ENCODE data around the gene CHID1. TPM values are rescaled to one million over a fixed set of nuclear protein-coding genes. Genes with fewer than 3 reads are reported as not detected.
A peak's percentile ranks its signal among the peaks of the same experiment; 100 is the strongest.

CHID1 gene
- polyA plus RNA-seq, 1 donor: 82.9 TPM

GRCh38 chr11:924406-925157 is 14.0 kb upstream of the CHID1 start:
- peak in 1 of 2 donors; percentile 30 for DNase-seq
- H3K27me3 ChIP-seq (ENCODE audit: control insufficient read depth, insufficient read depth, low read length): no peaks in the 10 kb centered on the region
- WGBS (ENCODE audit: insufficient coverage, low lambda C conversion rate): no CpG with 5 or more reads among the region's 18 CpGs
- no peak overlapping the region for H3K27ac ChIP-seq (ENCODE audit: low read length)
- H3K9me3 ChIP-seq (ENCODE audit: control insufficient read depth, low read depth, low read length): no peaks in the 10 kb centered on the region
- H3K4me3 ChIP-seq (ENCODE audit: low read length): no peak overlapping the region
- H3K36me3 ChIP-seq (ENCODE audit: control insufficient read depth, insufficient read depth, low read length): peaks cover 12% of the 10 kb centered on the region
- peaks cover 16% of the 10 kb centered on the region for H3K4me1 ChIP-seq (ENCODE audit: control insufficient read depth, insufficient read depth, low read length)

GRCh38 chr11:923691-924405 is 13.2 kb upstream of the CHID1 start:
- no peak overlapping the region for H3K27ac ChIP-seq (ENCODE audit: low read length)
- no peaks in the 10 kb centered on the region for H3K27me3 ChIP-seq (ENCODE audit: control insufficient read depth, insufficient read depth, low read length)
- H3K36me3 ChIP-seq (ENCODE audit: control insufficient read depth, insufficient read depth, low read length): peaks cover 12% of the 10 kb centered on the region
- no peaks in the 10 kb centered on the region for H3K9me3 ChIP-seq (ENCODE audit: control insufficient read depth, low read depth, low read length)
- WGBS (ENCODE audit: insufficient coverage, low lambda C conversion rate): no CpG with 5 or more reads among the region's 19 CpGs
- H3K4me1 ChIP-seq (ENCODE audit: control insufficient read depth, insufficient read depth, low read length): peaks cover 8% of the 10 kb centered on the region
- no peak overlapping the region for H3K4me3 ChIP-seq (ENCODE audit: low read length)
- no peak for DNase-seq

GRCh38 chr11:921921-922678 is 11.5 kb upstream of the CHID1 start:
- WGBS (ENCODE audit: insufficient coverage, low lambda C conversion rate): no CpG with 5 or more reads among the region's 15 CpGs
- peaks cover 3% of the 10 kb centered on the region for H3K36me3 ChIP-seq (ENCODE audit: control insufficient read depth, insufficient read depth, low read length)
- no peaks in the 10 kb centered on the region for H3K27me3 ChIP-seq (ENCODE audit: control insufficient read depth, insufficient read depth, low read length)
- no peak for DNase-seq
- no peak overlapping the region for H3K4me3 ChIP-seq (ENCODE audit: low read length)
- no peaks in the 10 kb centered on the region for H3K4me1 ChIP-seq (ENCODE audit: control insufficient read depth, insufficient read depth, low read length)
- no peaks in the 10 kb centered on the region for H3K9me3 ChIP-seq (ENCODE audit: control insufficient read depth, low read depth, low read length)
- no peak overlapping the region for H3K27ac ChIP-seq (ENCODE audit: low read length)

- H3K36me3 ChIP-seq (ENCODE audit: control insufficient read depth, insufficient read depth, low read length): no peaks in the 10 kb centered on the region
- no peaks in the 10 kb centered on the region for H3K27me3 ChIP-seq (ENCODE audit: control insufficient read depth, insufficient read depth, low read length)
- H3K9me3 ChIP-seq (ENCODE audit: control insufficient read depth, low read depth, low read length): no peaks in the 10 kb centered on the region
- no peak for DNase-seq
- H3K4me3 ChIP-seq (ENCODE audit: low read length): no peak overlapping the region
- no CpG with 5 or more reads among the region's 8 CpGs for WGBS (ENCODE audit: insufficient coverage, low lambda C conversion rate)
- no peaks in the 10 kb centered on the region for H3K4me1 ChIP-seq (ENCODE audit: control insufficient read depth, insufficient read depth, low read length)
- no peak overlapping the region for H3K27ac ChIP-seq (ENCODE audit: low read length)
Measured at GRCh38 chr11:917426-917825, 6.8 kb upstream of the CHID1 start.

- Histone ChIP-seq H3K4me3 (ENCODE audit: low read length) (no peak overlapping the region), H3K9me3 (ENCODE audit: control insufficient read depth, low read depth, low read length) (no peaks in the 10 kb centered on the region), H3K36me3 (ENCODE audit: control insufficient read depth, insufficient read depth, low read length) (no peaks in the 10 kb centered on the region), H3K27me3 (ENCODE audit: control insufficient read depth, insufficient read depth, low read length) (no peaks in the 10 kb centered on the region), H3K4me1 (ENCODE audit: control insufficient read depth, insufficient read depth, low read length) (peaks cover 5% of the 10 kb centered on the region), H3K27ac (ENCODE audit: low read length) (no peak overlapping the region)
- peak; percentile 18 to 25 for DNase-seq
- no CpG with 5 or more reads among the region's 21 CpGs for WGBS (ENCODE audit: insufficient coverage, low lambda C conversion rate)
Measured at GRCh38 chr11:914747-915501, 4.3 kb upstream of the CHID1 start.

- no peak for DNase-seq
- no peak overlapping the region for H3K27ac ChIP-seq (ENCODE audit: low read length)
- peaks cover 10% of the 10 kb centered on the region for H3K4me1 ChIP-seq (ENCODE audit: control insufficient read depth, insufficient read depth, low read length)
- no peaks in the 10 kb centered on the region for H3K9me3 ChIP-seq (ENCODE audit: control insufficient read depth, low read depth, low read length)
- WGBS (ENCODE audit: insufficient coverage, low lambda C conversion rate): no CpG with 5 or more reads among the region's 5 CpGs
- no peaks in the 10 kb centered on the region for H3K27me3 ChIP-seq (ENCODE audit: control insufficient read depth, insufficient read depth, low read length)
- no peak overlapping the region for H3K4me3 ChIP-seq (ENCODE audit: low read length)
- no peaks in the 10 kb centered on the region for H3K36me3 ChIP-seq (ENCODE audit: control insufficient read depth, insufficient read depth, low read length)
Measured at GRCh38 chr11:914204-914603, 3.6 kb upstream of the CHID1 start.

GRCh38 chr11:913043-913442 is 2.4 kb upstream of the CHID1 start:
- DNase-seq: no peak
- no peaks in the 10 kb centered on the region for H3K9me3 ChIP-seq (ENCODE audit: control insufficient read depth, low read depth, low read length)
- H3K36me3 ChIP-seq (ENCODE audit: control insufficient read depth, insufficient read depth, low read length): peaks cover 3% of the 10 kb centered on the region
- no peaks in the 10 kb centered on the region for H3K27me3 ChIP-seq (ENCODE audit: control insufficient read depth, insufficient read depth, low read length)
- peaks cover 10% of the 10 kb centered on the region for H3K4me1 ChIP-seq (ENCODE audit: control insufficient read depth, insufficient read depth, low read length)
- H3K4me3 ChIP-seq (ENCODE audit: low read length): no peak overlapping the region
- WGBS (ENCODE audit: insufficient coverage, low lambda C conversion rate): 80% methylated on average over 2 of the region's 4 CpGs
- no peak overlapping the region for H3K27ac ChIP-seq (ENCODE audit: low read length)

GRCh38 chr11:912266-912665 is 1.7 kb upstream of the CHID1 start:
- Histone ChIP-seq H3K4me1 (ENCODE audit: control insufficient read depth, insufficient read depth, low read length) (peaks cover 10% of the 10 kb centered on the region), H3K27me3 (ENCODE audit: control insufficient read depth, insufficient read depth, low read length) (no peaks in the 10 kb centered on the region), H3K4me3 (ENCODE audit: low read length) (no peak overlapping the region), H3K27ac (ENCODE audit: low read length) (no peak overlapping the region), H3K36me3 (ENCODE audit: control insufficient read depth, insufficient read depth, low read length) (peaks cover 3% of the 10 kb centered on the region), H3K9me3 (ENCODE audit: control insufficient read depth, low read depth, low read length) (no peaks in the 10 kb centered on the region)
- DNase-seq: no peak
- WGBS (ENCODE audit: insufficient coverage, low lambda C conversion rate): no CpG with 5 or more reads among the region's 14 CpGs

- H3K4me3 ChIP-seq (ENCODE audit: low read length): no peak overlapping the region
- no CpG with 5 or more reads among the region's 11 CpGs for WGBS (ENCODE audit: insufficient coverage, low lambda C conversion rate)
- H3K27me3 ChIP-seq (ENCODE audit: control insufficient read depth, insufficient read depth, low read length): no peaks in the 10 kb centered on the region
- H3K36me3 ChIP-seq (ENCODE audit: control insufficient read depth, insufficient read depth, low read length): peaks cover 3% of the 10 kb centered on the region
- DNase-seq: no peak
- H3K27ac ChIP-seq (ENCODE audit: low read length): no peak overlapping the region
- H3K4me1 ChIP-seq (ENCODE audit: control insufficient read depth, insufficient read depth, low read length): peaks cover 10% of the 10 kb centered on the region
- H3K9me3 ChIP-seq (ENCODE audit: control insufficient read depth, low read depth, low read length): no peaks in the 10 kb centered on the region
Measured at GRCh38 chr11:911890-912219, 1.2 kb upstream of the CHID1 start.

All from large intestine (tissue), 3 donors.